Hematopoietic multipotent progenitor cell treated with erythropoietin and hydrocortisone succinate and interleukin-3 and kit ligand, for 17 days (in vitro differentiated cells): ENCODE data around the gene KIFC3.
"Not testable (repeated sequence)": the region's sequence is repeated elsewhere in the genome, so short reads cannot be mapped to it uniquely, and the experiment has no call there.

Experiments
- DNase-seq: peaks from one replicate; pipeline ENCODE4 v3.0.0-alpha.2; 2015; ENCODE audit warnings: low spot score

The KIFC3 gene

DNA sequence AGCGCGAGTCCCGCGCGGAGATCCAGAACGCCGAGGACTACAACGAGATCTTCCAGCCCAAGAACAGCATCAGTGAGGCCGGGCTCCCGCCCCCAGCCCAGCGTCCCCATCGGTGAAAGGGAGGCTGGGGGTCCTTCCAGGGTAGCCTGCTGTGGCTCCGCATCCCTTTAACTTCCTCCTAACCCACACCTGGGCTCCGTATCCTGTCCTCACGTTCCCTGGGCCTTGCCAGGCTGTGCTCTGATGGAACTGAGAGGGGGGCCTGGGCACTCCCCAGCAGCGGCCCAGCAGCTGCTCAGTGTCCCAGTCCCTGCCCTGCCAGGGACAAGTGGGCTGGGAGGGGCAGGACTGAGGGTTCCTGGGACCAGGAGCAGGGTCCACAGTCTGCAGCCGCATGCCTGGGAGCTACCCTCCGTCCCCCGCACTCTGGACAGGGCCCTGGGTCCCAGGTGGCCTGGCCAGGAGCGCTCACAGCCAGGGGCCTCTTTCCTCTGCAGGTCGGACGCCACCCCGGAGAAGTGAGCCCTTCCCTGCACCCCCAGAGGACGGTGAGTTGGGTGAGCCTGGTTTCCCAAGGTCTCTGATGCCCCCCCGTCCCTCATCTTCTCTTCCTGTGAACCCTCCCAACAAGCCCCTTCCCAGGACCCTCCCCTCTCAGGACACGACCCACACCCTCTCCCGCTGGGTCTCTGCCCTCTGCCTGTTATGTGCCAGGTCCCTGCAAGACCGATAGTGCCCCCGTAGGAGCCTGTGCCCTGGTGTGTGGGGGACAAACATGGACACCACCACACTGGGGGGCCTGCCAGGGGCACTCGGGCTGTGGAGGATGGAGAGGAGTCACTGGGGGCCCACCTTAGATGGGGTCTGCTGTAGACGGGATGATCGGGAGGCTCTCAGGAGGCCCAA, 48.6 kb downstream of the KIFC3 start:
- DNase-seq = no peak

DNA sequence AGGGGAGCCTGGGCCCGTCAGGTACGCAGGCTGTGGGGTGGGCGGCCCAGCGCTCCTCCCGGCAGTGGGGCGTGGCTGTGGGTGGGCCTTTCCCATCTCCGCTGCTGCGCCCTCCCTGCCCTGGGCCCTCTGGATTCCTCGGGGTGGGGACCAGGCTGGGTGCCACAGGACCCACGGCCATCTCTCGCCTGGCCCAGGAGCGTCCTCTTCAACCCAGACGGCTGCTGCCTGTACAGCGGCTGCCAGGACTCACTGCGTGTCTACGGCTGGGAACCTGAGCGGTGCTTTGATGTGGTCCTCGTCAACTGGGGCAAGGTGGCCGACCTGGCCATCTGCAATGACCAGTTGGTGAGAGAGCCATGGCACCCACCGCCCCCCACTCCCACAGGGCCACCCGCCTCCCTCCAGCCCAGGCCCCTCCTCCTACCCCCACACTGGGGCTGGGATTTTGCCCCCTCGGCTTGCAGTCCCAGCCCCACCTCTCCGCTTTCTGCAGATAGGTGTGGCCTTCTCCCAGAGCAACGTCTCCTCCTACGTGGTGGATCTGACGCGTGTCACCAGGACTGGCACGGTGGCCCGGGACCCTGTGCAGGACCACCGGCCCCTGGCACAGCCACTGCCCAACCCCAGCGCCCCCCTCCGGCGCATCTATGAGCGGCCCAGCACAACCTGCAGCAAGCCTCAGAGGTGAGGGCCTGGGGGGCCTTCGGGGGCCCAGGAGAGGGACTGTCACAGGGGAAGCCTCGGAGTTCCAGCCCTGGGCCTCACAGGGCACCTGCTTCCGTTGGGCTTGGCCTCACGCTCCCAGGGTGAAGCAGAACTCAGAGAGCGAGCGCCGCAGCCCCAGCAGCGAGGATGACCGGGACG, 49.5 kb downstream of the KIFC3 start:
- DNase-seq = no peak

DNA sequence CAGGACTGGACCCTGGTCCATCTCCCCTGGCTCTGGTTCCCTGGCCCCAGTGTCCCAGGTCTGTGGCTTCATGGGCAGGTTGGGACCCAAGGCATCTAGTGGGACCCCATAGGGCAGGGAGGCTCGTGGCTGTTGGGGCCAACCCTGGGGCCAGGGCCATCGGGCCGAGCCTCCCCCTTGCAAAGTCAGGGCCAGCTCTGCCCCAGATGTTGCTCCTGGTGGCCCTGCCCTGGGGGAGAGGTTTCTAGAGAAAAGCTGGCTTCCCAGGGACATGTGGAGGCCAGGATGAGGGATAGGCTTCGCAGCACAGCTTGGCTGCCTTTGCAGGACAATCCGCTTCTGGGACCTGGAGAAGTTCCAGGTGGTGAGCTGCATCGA, 50.1 kb downstream of the KIFC3 start:
- no peak for DNase-seq

DNA sequence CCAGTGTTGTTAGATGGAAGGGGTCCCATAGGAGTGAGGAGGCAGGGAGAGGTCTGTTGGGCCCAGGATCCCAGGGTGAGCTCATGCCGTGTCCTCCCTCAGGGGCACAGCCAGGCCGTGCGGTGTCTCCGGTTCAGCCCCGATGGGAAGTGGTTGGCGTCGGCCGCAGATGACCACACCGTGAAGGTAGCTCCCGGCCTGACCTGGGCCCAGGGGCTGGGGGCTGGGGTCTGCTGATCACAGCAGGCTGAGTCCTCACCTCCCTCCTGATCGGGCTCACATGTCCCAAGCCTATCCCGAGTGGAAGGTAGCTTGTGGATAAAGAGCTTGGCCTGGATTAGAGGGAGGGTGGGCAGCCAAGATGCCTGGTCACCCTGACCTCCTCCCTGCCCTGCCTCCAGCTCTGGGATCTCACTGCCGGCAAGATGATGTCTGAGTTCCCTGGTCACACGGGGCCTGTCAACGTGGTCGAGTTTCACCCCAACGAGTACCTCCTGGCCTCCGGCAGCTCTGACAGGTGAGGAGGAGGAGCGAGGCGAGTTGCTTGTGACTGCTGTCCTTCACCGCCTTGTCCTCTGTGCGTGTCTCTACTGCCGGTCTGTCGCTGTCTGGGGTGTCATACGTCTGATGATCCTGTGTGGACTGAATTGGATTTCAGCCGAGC, 50.6 kb downstream of the KIFC3 start:
- no peak for DNase-seq

DNA sequence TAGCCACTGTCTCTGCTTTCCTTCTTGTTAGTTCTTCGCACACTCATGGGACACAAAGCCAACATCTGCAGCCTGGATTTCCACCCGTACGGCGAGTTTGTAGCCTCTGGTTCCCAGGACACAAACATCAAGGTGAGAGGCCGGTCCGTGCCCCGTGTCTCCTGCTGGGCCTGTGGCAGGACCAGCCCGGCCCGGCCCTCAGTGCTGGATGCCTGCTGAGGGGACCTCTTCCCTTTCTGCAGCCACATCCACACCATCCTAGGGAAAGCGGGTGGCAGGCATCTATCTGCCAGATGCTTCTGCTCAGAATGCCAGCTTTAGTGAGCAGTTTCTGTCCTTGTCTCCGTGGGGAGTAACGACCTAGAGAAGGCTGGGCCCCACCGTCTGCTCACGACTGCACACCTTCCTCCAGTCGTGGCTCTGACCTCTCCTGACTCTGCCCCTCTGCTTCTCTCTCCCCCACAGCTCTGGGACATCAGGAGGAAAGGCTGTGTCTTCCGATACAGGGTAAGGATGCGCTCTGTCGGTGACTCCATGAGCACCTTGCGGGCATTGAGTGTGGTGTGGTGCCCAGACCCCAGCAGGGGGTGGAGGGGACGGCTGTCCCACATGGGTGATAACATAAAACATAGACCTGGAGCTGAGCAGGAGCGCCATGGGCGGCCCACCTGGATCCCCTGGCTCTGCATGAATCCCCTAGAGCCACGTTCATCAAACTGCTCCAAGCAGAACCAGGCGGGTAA, 51.3 kb downstream of the KIFC3 start:
- no peak for DNase-seq

DNA sequence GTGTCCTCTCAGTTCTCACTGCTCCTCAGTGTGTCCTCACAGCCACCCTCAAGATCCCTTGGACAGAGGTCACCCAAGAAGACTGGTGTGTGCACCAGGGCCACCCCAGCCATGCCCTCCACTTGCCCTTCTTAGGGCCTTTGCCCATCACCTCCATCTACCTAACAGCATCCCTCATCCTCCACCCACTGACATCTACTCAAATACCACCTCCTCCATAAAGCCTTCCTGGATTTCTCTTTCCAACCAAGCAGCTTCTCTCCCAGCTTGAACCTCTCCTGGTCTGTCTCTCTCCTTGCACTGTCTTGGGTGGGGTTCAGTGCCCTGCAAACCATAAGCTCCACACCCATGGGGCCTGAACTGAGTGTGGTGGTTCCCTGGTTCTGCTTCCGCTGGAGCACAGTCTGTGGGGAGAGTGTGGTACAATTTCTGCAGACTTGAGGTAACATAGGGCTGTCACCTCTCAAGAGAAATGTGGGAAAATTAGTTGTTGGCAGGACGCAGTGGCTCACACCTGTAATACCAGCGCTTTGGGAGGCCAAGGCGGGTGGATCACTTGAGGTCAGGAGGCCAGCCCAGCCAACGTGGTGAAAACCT, 52.3 kb downstream of the KIFC3 start:
- DNase-seq = no peak

DNA sequence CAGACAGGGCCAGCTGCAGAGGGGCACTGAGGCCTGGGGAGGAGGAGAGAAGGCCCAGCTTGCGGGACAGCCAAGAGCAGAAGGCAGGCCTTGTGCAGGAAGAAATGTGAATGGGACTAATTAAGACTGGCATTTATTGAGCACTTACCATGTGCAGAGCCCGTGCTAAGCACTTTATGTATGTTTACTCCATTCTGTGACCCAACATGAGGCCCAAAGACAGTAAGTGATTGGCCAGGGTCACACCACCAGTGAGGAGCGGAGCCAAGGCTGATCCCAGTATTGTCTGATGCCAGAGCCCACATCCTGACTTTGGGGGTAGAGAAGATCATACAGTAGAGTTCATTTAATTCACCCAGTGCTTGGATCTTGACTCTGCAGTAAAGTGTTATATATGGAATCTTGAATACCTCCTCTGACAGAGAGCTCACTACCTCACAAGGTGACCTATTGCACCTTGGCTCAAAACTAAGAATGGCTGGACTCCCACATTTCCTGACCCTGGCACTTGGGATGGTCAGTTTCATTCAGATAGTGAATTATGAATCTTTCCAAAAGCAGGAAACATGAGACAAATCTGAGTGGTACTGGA, 53.1 kb downstream of the KIFC3 start:
- DNase-seq = no peak

DNA sequence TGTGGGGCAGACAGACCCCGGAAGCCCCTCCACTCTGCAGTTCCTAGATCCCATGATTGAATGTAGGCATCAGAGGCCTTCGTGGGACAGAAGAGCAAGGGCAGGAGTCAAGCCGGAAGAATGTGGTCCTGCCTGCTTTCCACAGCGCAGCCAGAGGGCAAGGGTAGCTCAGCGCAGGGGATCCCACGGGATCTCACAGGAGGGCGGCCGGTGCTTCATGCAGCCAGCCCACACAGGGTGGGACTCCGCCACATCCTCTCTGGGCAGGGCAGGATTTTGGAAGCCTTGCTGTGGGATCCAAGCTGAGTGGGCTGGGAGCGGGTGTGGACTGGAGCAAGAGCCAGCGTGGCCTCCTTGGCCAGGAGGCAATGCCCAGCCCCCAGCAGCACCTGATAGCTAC, 53.7 kb downstream of the KIFC3 start:
- no peak for DNase-seq

DNA sequence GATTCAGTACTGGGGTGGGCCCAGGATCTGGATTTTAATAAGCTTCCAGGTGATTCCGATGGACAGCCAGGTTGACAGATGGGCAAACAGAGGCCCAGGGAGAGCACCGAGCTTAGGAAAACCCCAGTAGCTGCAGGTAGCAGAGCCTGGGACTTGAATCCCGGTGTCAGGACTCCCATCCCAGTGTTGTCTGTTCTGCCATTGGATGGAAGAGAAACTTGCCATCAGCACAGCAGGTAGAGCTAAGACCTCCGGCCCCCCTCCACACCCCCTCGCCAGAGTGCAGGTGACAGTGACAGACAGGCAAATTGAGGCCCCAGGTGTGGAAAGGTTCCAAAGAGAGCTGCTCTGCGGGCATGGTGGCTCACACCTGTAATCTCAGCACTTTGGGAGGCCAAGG, 54.3 kb downstream of the KIFC3 start:
- DNase-seq = no peak

DNA sequence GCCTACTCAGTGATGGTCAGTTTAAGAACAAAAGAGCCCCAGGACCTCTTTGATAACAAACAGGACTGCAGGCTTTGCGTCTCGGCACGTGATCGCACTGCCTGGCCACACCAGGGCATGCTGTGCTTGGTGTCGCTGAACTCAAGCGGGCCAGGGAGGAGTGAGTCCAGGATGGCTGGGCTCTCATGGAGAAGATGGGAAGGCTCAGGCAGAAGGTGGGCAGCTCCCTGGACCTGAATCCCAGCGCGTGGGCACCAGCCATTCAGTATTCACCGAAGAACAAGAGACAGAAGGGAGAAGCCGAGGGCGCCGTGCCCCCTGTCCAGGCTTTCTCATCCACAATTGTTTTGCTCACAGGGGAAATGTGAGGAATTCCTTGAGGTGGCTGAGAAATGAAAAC, 54.8 kb downstream of the KIFC3 start:
- no peak for DNase-seq

DNA sequence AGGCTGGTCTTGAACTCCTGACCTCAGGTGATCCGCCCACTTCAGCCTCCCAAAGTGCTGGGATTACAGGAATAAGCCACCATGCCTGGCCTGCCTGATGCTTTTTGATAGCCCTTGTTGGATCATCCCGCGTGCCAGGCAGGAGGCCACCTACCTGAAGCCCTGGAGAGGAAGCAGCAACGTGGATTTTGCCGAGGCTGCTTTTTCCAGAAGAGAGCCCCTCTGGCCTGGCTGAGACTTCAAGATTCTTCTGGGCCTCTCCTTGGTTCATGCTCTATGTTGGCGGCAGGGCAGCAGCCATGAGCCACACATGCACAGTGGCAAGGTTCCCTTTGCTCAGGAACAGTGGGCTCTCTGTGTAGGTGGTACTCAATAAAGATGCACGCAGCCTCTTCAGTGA, 55.2 kb downstream of the KIFC3 start:
- DNase-seq = no peak

DNA sequence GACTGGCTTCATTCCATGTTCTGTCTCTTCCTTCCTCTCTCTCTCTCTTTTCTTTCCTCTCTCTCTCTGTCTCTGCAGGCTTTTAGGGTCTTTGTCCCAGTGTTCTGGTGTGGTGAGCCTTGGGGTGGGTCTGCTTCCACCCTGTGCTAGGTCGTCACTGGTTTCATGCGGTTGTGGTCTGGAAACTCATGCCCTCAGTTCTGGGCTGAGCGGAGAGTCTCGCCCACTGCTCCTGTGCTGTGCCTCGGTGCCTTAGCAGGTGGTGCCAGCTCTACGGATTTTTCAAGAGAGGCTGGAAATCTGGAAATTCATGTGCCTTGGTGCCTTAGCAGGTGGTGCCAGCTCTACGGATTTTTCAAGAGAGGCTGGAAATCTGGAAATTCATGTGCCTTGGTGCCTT, 56.0 kb downstream of the KIFC3 start:
- not testable (repeated sequence) for DNase-seq

DNA sequence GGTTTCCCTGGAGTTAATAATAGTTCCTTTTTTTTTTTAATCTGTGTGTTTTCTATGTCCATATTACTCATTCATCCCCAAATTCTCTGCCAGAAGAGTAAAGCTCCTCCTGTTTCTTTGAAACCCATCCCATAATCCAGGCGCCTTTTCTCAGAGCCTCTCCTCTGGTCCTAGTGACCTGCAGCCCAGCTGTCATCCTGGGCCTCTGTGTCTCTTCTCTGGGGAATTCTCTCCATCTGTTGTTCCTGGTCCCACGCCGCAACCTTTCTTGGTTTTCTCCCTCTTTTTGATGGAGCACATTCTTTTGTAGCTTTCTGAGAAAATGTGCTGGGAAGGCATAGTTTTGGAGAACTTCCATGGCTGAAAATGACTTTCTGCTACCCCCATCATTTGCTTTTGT, 56.5 kb downstream of the KIFC3 start:
- no peak for DNase-seq

DNA sequence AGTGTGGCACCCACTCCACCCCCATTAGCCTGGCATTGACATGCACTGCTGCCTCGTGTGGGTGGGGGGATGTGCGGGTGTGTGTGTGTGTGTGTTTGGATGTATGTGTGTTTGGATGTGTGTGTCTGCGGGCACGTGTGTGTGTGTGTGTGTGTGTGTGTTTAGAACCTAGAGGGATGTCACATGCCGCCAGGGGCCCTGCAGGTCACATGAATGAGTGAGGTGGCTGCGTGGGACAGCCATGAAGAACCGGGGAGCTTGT, 57.7 kb downstream of the KIFC3 start:
- DNase-seq = no peak

DNA sequence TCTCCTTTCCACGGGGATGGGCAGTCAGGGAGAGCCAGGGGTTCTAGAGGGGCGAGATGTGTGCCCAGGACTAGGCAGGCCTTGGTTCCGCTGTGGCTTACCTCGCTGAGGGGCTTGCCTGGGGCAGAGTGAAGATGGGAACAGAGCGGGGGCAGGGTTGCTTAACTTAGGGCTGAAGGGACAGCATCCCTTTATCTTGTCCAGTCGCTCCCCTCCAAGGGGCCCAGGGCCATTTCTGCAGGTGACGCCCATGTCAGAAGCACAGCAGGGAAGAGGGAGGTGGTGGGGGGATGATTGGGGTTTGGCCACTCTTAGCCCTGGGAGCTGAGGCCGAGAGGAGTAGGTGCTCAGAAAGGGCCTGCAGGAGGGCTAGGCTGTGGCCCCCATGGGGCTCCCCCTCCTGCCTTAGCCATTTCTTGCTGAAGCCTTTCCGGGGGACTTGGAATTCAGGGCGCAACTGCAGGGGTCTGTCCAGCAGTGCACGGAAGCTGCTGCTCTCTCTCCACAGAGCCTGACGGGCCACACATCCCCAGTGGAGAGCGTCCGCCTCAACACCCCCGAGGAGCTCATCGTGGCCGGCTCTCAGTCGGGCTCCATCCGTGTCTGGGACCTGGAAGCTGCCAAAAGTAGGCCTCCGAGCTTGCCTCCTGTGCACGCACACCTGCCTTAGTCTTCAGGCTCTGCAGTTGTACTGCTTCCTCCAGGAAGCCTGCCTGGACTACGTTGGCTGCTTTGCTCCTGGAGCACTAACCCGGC, 58.2 kb downstream of the KIFC3 start:
- no peak for DNase-seq

DNA sequence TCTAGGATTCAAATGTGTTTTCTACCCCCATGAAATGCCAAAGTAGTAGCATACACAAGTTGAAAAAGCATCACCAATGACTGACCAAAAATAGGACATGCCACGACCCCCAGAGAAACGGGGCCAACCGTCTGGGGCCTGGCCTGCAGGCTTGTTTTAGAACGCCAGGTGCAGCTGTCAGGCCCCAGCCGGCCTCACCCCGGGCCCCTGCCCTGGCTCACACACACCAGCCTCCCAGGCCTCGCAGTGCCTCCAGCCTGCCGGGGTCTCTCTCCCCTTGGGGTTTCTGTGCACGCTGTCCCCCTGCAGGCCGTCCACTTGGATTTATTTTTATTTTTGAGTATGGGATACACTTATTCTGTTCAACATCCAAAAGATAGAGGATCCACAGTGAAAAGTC, 58.8 kb downstream of the KIFC3 start:
- DNase-seq = no peak

DNA sequence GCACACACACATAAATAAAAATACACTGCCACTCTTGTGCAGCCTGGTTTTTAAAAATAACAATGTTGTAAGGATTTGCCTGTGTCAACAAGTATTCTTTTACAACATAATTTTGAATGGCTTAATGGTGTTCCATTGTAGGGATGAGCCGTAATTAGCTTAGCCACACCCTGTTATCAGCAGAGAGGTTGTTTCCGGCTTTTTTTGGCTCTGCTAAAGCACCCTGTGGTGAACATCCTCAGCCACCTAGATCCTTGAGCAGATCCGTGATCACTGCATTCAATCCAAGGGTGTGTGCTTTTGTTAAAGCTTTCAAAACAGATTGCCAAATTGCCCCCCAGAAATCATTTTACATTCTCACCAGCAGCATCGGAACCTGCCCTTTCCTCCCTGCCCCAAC, 59.7 kb downstream of the KIFC3 start:
- DNase-seq = no peak

DNA sequence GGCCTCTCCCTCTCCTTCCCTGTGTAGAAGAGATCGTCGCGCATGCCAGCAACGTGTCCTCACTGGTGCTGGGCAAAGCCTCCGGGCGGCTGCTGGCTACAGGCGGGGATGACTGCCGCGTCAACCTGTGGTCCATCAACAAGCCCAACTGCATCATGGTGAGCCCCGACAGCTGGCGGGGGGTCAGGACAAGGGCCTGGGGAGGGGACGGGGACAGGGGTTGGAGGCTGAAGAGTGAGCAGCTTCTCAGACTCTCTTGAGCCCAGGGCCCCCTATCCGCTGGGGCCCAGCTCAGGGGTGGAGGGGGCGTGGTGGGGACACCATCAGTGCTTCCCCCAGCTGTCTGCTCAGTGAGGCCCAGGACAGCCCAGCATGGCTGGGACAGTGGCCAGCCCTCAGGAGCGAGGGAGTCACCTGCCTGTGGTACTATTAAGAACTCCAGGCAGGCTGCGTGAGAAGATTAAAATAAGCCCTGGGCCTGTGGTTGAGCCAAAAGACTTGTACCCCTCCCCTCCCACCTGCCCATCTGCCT, 60.6 kb downstream of the KIFC3 start:
- DNase-seq = no peak

DNA sequence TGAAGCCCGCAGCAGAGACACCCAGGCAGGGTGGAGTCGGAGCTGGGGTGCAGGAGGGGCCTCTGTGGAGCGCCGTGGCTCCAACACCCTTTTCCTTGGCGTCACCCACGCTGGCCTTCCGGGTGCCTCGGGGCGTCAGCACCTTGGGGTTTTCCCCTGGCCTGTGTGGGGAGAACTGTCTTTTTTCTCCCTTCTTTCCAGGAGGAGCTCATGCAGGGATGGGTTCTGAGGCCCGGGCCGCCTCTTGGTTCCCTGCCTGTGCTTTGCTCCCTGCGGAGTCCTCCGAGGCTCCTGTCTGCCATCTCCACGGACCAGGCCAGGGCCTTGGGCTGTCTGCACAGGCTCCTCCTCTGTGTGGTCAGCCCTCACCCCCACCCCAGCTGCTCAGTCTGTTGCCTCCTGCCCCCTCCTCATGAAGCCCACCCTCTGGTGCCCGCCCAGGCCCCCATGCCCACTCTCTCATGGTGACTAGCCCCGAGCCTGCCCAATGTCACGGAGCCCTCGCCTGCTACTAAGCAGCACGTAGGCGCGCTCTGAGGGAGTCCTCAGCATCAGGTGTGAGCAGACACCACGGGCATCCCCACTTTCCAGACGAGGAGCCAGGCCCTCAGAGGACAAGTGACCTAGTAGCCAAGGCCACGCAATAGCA, 61.7 kb downstream of the KIFC3 start:
- DNase-seq = no peak
